AG09309 (cell line): ENCODE results near the gene IQSEC3.

ENCODE experiments used
- DNase-seq: peaks from one replicate; pipeline ENCODE4 v3.0.0-alpha.2; 2010; ENCODE audit warnings: low read depth
- H3K4me3 ChIP-seq: 2 replicates; pipeline ENCODE4 v1.5.1; 2011; ENCODE audit warnings: mild to moderate bottlenecking, low read depth, low read length, moderate library complexity; ENCODE audit not compliant: control insufficient read depth
- TF ChIP-seq, protein P1 (sequence below): IDR thresholded peaks from 2 replicates; pipeline ENCODE4 v1.5.1; 2011; ENCODE audit warnings: mild to moderate bottlenecking, low read depth, low read length, inconsistent platforms; ENCODE audit not compliant: insufficient read depth, control insufficient read depth; ENCODE audit errors: missing control alignments

Gene IQSEC3

GRCh38 chr12:87856-88255, 21.3 kb downstream of the IQSEC3 start:
- no peak for DNase-seq
- H3K4me3 ChIP-seq, result no peak overlapping the region
- TF ChIP-seq, protein P1, sequence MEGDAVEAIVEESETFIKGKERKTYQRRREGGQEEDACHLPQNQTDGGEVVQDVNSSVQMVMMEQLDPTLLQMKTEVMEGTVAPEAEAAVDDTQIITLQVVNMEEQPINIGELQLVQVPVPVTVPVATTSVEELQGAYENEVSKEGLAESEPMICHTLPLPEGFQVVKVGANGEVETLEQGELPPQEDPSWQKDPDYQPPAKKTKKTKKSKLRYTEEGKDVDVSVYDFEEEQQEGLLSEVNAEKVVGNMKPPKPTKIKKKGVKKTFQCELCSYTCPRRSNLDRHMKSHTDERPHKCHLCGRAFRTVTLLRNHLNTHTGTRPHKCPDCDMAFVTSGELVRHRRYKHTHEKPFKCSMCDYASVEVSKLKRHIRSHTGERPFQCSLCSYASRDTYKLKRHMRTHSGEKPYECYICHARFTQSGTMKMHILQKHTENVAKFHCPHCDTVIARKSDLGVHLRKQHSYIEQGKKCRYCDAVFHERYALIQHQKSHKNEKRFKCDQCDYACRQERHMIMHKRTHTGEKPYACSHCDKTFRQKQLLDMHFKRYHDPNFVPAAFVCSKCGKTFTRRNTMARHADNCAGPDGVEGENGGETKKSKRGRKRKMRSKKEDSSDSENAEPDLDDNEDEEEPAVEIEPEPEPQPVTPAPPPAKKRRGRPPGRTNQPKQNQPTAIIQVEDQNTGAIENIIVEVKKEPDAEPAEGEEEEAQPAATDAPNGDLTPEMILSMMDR, result no peak

- DNase-seq, result no peak
- no peak overlapping the region for H3K4me3 ChIP-seq
- TF ChIP-seq, protein P1, result no peak
These were observed 23.1 kb downstream of the IQSEC3 start for GRCh38 chr12:89653-90052.

- TF ChIP-seq, protein P1, result no peak
- no peak overlapping the region for H3K4me3 ChIP-seq
- DNase-seq, result no peak
These were observed 24.6 kb downstream of the IQSEC3 start for GRCh38 chr12:91213-91612.

GRCh38 chr12:93266-94005, 26.9 kb downstream of the IQSEC3 start:
- no peak for DNase-seq
- no peak overlapping the region for H3K4me3 ChIP-seq
- TF ChIP-seq, protein P1, result no peak

DNA sequence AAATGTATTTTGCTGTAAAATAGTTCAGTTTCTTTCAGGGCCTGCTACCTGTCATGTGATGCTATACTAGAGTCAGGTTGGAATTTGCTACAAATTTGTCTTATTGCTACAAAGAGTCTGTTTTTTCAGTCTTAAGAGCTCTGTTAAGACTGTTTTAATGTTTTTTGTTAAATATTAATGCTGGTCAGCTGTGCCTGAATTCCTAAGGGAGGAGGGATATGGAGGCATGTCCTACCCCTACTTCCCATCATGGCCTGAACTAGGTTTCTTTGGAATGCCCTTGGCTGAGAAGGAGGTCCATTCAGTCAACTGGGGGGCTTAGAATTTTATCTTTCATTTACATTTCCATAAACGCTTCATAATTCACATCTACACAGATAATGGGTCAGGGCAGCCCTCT, 30.0 kb downstream of the IQSEC3 start:
- no peak for DNase-seq
- TF ChIP-seq, protein P1, result no peak
- H3K4me3 ChIP-seq, result no peak overlapping the region

GRCh38 chr12:98924-99352, 32.4 kb downstream of the IQSEC3 start:
- no peak overlapping the region for H3K4me3 ChIP-seq
- DNase-seq, result no peak
- TF ChIP-seq, protein P1, result no peak
